Naive thymus-derived CD8-positive, alpha-beta T cell (primary cell): ENCODE data around the gene KLK1. TPM values are rescaled to one million over a fixed set of nuclear protein-coding genes. Genes with fewer than 3 reads are reported as not detected.

Source experiments
- ATAC-seq, 2 donors: fragments of 150-1000 bp; cut with Tn5 transposase in 1 of 2; sonication (Bioruptor Pico), chemical (Tn5 transposase) in 1 of 2; 1 replicate in 1 of 2; 2 replicates in 1 of 2; pipeline ENCODE4 v1.10.0; 2021; ENCODE audit warnings: mild to moderate bottlenecking in 2 of 2, moderate library complexity in 2 of 2
- POLR2A ChIA-PET: fragments of 350-600 bp; sonication (Branson Sonifier 250); formaldehyde crosslinking; loops from one replicate; lab custom pipeline; 2021; ENCODE audit warnings: antibody characterized with exemption; lab: Charles Lee
- DNase-seq, 10 donors: peaks; one replicate each; pipeline versions ENCODE4 v3.0.0 to v3.0.0-alpha.2; 2020 to 2022
- H3K27ac Mint-ChIP-seq, 10 donors: one replicate each; pipeline ENCODE4 v1.8.0; 2020 to 2022; ENCODE audit warnings: mild to moderate bottlenecking in 10 of 10, mixed read lengths in 10 of 10, moderate library complexity in 4 of 10, inconsistent platforms in 1 of 10
- H3K27me3 Mint-ChIP-seq, 5 donors: one replicate each; pipeline ENCODE4 v1.8.0; 2021 to 2022; ENCODE audit warnings: mixed read lengths in 5 of 5
- H3K36me3 Mint-ChIP-seq, 3 donors: one replicate each; pipeline ENCODE4 v1.8.0; 2020 to 2022; ENCODE audit warnings: mixed read lengths in 3 of 3, mild to moderate bottlenecking in 2 of 3, inconsistent platforms in 1 of 3
- H3K4me1 Mint-ChIP-seq, 4 donors: one replicate each; pipeline ENCODE4 v1.8.0; 2021 to 2022; ENCODE audit warnings: mixed read lengths in 4 of 4
- H3K4me3 Mint-ChIP-seq, 10 donors: one replicate each; pipeline ENCODE4 v1.8.0; 2020 to 2022; ENCODE audit warnings: mild to moderate bottlenecking in 10 of 10, mixed read lengths in 10 of 10, moderate library complexity in 6 of 10, inconsistent platforms in 1 of 10
- H3K9me3 Mint-ChIP-seq, 9 donors: one replicate each; pipeline ENCODE4 v1.8.0; 2020 to 2022; ENCODE audit warnings: mixed read lengths in 9 of 9, mild to moderate bottlenecking in 3 of 9, inconsistent platforms in 1 of 9, moderate library complexity in 1 of 9
- polyA plus RNA-seq, 3 donors: library from polyadenylated mRNA; unstranded; fragments of 300-500 nt; fragmentation: Illumina TruSeq; gene quantifications; one replicate each; pipeline ENCODE4 v1.2.3, GENCODE V29; 2021
- total RNA-seq, 8 experiments: library from RNA in 2 of 8; stranded (reverse) in 2 of 8; gene quantifications; one replicate each; pipeline ENCODE4 v1.2.3 and lab custom pipeline; 2021 to 2026

The KLK1 gene
- total and polyA plus RNA-seq, 5 experiments from 2014 or later = not detected

DNA sequence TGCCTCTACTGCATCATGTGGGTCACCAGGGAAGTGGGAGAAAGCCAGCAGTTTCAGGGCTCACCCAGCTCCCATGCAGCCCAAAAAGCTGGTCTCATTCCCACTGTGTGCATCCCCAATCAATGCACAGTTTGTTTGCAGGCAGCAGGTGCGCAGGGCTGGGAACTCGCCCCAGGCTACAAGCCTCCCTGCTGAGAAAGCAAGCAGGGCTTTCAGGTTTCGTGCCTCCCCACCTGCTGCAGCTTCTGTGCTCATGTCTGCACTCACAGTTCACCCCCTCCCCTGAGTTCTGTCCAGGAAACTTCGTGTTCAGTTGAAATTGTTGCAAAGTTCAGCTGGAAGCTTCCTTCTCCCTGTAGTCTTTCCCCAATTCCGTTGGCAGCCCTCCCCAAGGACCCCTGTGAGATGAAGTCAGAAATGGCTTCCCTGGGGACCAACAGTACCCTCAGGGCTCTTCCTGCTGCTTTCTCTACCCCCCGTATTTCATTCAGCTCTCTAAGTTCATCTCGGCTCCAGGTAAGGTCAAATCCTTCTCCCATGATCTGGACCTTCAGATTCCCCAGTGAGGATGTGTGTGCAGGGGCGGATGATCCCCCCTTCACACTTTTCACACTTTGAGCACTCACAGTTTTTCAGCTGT, 20.8 kb upstream of the KLK1 start:
- H3K9me3 Mint-ChIP-seq = peaks cover 10 to 44% (median 18%) of the 10 kb centered on the region in 9 donors
- H3K27me3 Mint-ChIP-seq = peaks cover 11 to 33% (median 23%) of the 10 kb centered on the region in 5 donors
- POLR2A ChIA-PET = no interaction called here
- H3K4me1 Mint-ChIP-seq = peaks cover 0 to 2% (median 0%) of the 10 kb centered on the region in 4 donors
- no peak overlapping the region for H3K27ac Mint-ChIP-seq
- ATAC-seq = no peak
- DNase-seq = no peak
- H3K36me3 Mint-ChIP-seq = peaks cover 0 to 13% (median 3%) of the 10 kb centered on the region in 3 donors
- H3K4me3 Mint-ChIP-seq = no peak overlapping the region

DNA sequence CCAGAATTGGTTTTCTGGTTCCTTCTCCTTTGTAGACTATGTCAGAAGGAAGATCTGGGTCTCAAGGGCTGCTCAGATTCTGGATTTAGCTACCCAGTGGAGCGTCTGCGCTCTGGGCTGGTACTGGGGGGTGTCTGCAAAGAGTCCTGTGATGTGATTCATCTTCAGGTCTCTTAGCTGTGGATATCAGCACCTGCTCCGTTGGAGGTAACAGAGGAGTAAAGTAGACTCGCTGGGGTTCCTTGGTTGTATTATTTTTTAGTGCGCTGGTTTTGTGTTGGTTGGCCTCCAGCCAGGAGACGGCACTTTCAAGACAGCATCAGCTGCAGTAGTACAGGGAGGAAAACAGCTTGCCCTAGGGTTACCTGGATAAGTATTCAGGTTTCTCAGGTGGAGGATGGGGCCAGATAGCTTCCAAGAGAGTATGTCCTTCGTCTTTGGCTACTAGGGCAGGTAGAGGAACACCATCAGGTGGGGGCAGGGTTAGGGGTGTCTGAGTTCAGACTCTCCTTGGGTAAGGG, 20.2 kb upstream of the KLK1 start:
- ATAC-seq (no peak), DNase-seq (no peak)
- H3K9me3 Mint-ChIP-seq = peaks cover 10 to 44% (median 18%) of the 10 kb centered on the region in 9 donors
- POLR2A ChIA-PET = no interaction called here
- H3K4me3 Mint-ChIP-seq = no peak overlapping the region
- peaks cover 0 to 2% (median 0%) of the 10 kb centered on the region in 4 donors for H3K4me1 Mint-ChIP-seq
- H3K27ac Mint-ChIP-seq = no peak overlapping the region
- H3K27me3 Mint-ChIP-seq = peaks cover 13 to 28% (median 20%) of the 10 kb centered on the region in 5 donors
- peaks cover 0 to 13% (median 3%) of the 10 kb centered on the region in 3 donors for H3K36me3 Mint-ChIP-seq

DNA sequence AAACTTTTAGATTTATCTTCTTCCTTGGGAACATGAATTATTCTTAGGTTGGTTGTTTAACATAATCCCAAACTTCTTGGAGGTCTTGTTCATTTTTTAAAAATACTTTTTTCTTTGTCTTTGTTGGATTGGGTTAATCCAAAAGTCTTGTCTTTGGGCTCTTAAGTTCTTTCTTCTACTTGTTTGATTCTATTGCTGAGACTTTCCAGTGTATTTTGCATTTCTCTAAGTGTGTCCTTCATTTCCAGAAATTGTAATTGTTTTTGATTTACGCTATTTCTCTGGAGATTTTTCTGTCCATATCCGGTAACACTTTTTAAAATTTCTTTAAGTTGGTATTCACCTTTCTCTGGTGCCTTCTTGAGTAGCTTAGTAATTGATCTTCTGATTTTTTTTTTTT, 19.6 kb upstream of the KLK1 start:
- DNase-seq = no peak
- H3K36me3 Mint-ChIP-seq = peaks cover 0 to 13% (median 3%) of the 10 kb centered on the region in 3 donors
- ATAC-seq = no peak
- peaks cover 14 to 27% (median 18%) of the 10 kb centered on the region in 5 donors for H3K27me3 Mint-ChIP-seq
- peaks cover 0 to 2% (median 0%) of the 10 kb centered on the region in 4 donors for H3K4me1 Mint-ChIP-seq
- H3K4me3 Mint-ChIP-seq = no peak overlapping the region
- H3K27ac Mint-ChIP-seq = no peak overlapping the region
- H3K9me3 Mint-ChIP-seq = peaks cover 10 to 44% (median 18%) of the 10 kb centered on the region in 9 donors
- POLR2A ChIA-PET = no interaction called here

DNA sequence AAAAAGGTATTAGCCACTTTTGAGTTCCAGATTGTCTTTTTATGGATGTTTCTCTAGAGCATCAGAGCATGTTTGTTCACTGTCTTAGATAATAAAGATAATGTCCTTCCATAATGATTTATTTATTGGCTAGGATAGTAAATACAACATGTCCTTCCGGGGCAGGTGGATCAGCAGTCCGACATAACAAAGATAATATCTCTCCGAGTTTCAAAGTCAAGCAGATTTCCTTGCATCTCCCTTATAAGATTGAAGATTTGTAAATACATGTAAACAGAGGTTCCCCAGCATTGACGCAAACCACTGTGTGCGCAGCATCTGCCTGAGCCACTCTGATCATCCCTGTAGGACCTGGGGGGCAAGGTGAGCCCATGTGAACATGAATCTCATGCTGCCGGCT, 18.5 kb upstream of the KLK1 start:
- no peak overlapping the region for H3K27ac Mint-ChIP-seq
- peaks cover 0 to 13% (median 3%) of the 10 kb centered on the region in 3 donors for H3K36me3 Mint-ChIP-seq
- POLR2A ChIA-PET = no interaction called here
- peaks cover 20 to 33% (median 29%) of the 10 kb centered on the region in 5 donors for H3K27me3 Mint-ChIP-seq
- H3K4me3 Mint-ChIP-seq = no peak overlapping the region
- H3K4me1 Mint-ChIP-seq = peaks cover 0 to 3% (median 1%) of the 10 kb centered on the region in 4 donors
- H3K9me3 Mint-ChIP-seq = peaks cover 10 to 44% (median 18%) of the 10 kb centered on the region in 9 donors
- no peak for DNase-seq
- no peak for ATAC-seq

DNA sequence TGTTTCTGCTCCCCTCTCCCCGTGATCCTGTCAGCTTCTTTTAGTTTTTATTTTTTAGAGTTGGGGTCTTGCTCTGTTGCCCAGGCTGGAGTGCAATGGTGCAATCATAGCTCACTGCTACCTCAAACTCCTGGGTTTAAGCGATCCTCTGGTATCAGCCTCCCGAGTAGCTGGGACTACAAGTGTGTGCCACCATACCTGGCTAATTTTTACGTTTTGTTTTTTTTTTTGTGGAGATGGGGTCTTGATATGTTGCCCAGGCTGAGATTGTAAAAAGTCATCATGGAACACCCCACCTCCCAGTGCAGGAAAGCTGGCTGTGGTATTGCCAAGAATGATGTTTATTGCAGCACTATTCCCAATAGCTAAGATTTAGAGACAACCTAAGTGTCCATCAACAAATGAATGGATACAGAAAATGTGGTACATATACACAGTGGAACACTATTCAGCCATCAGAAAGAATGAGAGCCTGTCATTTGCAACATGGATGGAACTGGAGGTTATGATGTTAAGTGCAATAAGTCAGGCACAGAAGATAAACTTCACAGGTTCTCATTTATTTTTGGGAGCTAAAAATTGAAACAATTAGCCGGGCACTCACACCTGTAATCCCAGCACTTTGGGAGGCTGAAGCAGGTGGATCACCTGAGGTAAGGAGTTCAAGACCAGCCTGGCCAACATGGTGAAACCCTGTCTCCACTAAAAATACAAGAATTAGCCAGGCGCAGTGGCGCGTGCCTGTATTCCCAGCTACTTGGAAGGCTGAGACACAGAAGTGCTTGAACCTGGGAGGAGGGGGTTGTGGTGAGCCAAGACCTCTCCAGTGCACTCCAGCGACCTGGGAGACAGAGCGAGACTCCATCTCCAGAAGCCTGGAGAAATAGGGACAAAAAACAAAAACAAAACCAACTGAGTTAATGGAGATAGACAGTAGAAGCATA, 16.4 kb upstream of the KLK1 start:
- DNase-seq (no peak), ATAC-seq (no peak)
- peaks cover 0 to 13% (median 3%) of the 10 kb centered on the region in 3 donors for H3K36me3 Mint-ChIP-seq
- peaks cover 8 to 37% (median 19%) of the 10 kb centered on the region in 9 donors for H3K9me3 Mint-ChIP-seq
- H3K27me3 Mint-ChIP-seq = peaks cover 23 to 50% (median 37%) of the 10 kb centered on the region in 5 donors
- no peak overlapping the region for H3K27ac Mint-ChIP-seq
- H3K4me1 Mint-ChIP-seq = peaks cover 8 to 21% (median 12%) of the 10 kb centered on the region in 4 donors
- POLR2A ChIA-PET = interaction anchor here (0.7 kb wide), 1 partner anchor 133 kb away, joined by 4 read pairs; no protein-coding TSS in a partner anchor
- H3K4me3 Mint-ChIP-seq = no peak overlapping the region

DNA sequence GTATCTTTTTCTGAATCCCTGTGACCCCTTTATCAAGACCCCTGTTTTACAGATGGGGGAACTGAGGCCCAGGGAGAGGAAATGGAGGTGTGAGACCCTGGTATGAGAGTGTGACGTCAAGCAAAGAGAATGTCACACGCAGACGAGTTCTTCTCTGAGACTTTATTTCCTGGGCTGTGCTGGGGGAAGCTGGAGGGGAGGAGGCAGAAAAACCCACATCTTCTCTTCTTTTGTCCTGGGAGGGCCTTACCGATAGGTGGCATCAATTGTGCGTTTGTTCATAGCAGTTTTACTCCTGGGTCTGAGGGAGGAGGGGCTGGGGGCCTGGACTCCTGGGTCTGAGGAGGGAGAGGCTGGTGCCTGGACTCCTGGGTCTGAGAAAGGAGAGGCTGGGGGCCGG, 14.7 kb upstream of the KLK1 start:
- Mint-ChIP-seq H3K36me3 (peaks cover 0 to 3% (median 0%) of the 10 kb centered on the region in 3 donors), H3K9me3 (peaks cover 3 to 22% (median 10%) of the 10 kb centered on the region in 9 donors), H3K4me3 (peak overlapping the region in 2 of 10 donors; percentile 11 to 33), H3K27me3 (peaks cover 23 to 61% (median 38%) of the 10 kb centered on the region in 5 donors), H3K4me1 (peaks cover 8 to 21% (median 12%) of the 10 kb centered on the region in 4 donors), H3K27ac (no peak overlapping the region)
- DNase-seq (no peak), ATAC-seq (peak in 1 of 2 donors; percentile 40)
- POLR2A ChIA-PET = interaction anchor here (0.7 kb wide), 1 partner anchor 518 kb away, joined by 3 read pairs; no protein-coding TSS in a partner anchor

DNA sequence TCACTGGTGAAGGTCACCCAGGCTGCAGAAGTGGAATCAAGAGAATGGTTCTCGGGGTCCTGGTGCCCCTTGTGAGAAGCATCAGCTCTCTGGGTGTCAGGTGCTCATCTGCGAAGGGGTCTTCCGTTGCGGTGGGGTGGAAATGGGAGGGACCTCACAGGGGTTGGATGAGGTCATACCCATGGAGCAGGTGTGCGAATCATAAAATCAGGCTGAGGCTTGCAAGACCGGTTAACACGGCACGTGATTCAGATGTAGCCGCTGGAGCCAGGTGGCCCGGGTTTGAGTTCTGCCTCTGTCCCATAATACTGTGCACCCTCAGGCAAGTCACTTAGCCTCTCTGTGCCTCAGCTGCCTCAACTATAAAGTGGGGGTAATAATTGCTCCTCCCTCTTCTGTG, 13.7 kb upstream of the KLK1 start:
- POLR2A ChIA-PET = no interaction called here
- ATAC-seq = no peak
- Mint-ChIP-seq H3K9me3 (peaks cover 0 to 14% (median 9%) of the 10 kb centered on the region in 9 donors), H3K27me3 (peaks cover 27 to 70% (median 46%) of the 10 kb centered on the region in 5 donors), H3K27ac (peak overlapping the region in 1 of 10 donors; percentile 76), H3K4me3 (peak overlapping the region in 8 of 10 donors; percentile 14 to 90 (median 64)), H3K4me1 (peaks cover 8 to 21% (median 12%) of the 10 kb centered on the region in 4 donors), H3K36me3 (no peaks in the 10 kb centered on the region)
- peak in 1 of 10 donors; percentile 23 for DNase-seq

DNA sequence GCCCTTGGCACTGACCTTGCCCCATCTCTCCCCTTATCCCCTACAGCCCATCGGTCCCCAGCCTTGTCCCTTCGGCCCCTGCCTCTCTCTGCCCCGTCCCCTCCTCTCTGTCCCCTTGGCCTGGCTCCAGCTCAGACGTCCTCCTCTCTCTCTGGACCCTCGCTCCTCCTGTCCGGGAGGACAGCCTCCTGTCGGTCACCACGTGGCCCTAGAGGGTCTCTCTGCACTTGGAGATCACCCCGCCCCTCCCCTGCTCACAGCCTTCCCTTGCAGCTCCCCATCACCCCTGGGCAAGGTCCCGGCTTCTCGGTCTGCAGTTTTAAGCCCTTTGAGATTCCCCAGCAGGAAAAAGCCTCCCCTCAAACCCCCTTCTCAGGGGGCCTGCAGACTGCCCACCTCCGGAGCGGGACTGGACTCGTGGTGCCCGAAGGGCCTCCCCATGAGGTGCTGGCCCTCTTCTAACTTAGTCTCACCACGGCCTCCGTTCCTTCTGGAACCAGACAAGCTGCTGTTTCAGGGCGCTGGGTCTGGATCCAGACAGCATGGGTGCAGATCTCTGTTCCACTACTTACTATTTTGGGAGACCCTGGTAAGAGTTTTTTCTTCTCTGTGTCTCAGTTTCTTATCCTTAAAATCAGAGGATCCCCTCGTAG, 13.1 kb upstream of the KLK1 start:
- Mint-ChIP-seq H3K27ac (peak overlapping the region in 2 of 10 donors; percentile 32 to 37), H3K36me3 (no peaks in the 10 kb centered on the region), H3K27me3 (peaks cover 27 to 76% (median 46%) of the 10 kb centered on the region in 5 donors), H3K4me3 (peak overlapping the region; percentile 58 to 90 (median 85)), H3K9me3 (peaks cover 0 to 9% (median 5%) of the 10 kb centered on the region in 9 donors), H3K4me1 (peaks cover 8 to 21% (median 12%) of the 10 kb centered on the region in 4 donors)
- DNase-seq (no peak), ATAC-seq (no peak)
- POLR2A ChIA-PET = no interaction called here

DNA sequence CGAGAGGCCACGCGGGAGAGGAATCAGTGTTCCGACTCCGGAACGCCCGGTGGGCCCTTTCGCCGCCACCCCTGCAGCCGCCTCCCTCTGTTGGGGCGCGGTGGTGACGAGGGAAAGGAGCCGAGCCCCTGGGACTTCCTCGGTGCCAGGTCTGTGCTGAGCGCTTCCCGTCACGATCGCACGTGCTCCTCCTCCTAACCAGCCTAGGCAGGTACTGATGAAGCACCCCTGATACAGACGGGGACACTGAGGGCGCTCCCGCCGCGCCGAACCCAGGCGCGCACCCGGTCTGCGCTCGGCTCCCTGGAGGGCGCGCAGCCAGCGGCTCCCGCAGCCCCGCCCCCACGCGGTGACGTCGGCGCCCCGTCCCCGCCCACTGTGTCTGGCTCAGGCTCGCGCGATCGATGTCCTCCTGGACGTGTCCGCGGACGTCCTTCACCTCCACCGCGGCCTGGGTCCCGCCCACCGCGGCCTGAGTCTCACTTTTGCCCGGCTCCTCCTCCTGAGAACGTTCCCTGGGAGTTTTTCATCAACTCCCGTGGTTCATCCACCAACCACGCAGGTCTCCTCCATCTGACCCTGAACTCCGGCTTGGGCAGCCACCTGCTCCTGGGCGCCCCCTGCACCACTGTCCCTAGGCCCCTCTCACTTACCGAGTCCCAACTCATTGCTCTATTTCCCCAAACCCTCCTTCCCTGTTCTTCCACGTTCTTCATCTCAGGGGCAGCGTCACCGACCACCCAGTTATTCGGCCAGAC, 12.4 kb upstream of the KLK1 start:
- peak overlapping the region in 2 of 10 donors; percentile 32 to 37 for H3K27ac Mint-ChIP-seq
- peak; percentile 14 to 66 (median 42) for DNase-seq
- peak overlapping the region; percentile 72 to 90 (median 85) for H3K4me3 Mint-ChIP-seq
- POLR2A ChIA-PET = no interaction called here
- H3K27me3 Mint-ChIP-seq = peaks cover 29 to 83% (median 47%) of the 10 kb centered on the region in 5 donors
- peaks cover 0 to 6% (median under 1%) of the 10 kb centered on the region in 9 donors for H3K9me3 Mint-ChIP-seq
- peak; percentile 73 to 87 for ATAC-seq
- no peaks in the 10 kb centered on the region for H3K36me3 Mint-ChIP-seq
- H3K4me1 Mint-ChIP-seq = peaks cover 8 to 21% (median 11%) of the 10 kb centered on the region in 4 donors

DNA sequence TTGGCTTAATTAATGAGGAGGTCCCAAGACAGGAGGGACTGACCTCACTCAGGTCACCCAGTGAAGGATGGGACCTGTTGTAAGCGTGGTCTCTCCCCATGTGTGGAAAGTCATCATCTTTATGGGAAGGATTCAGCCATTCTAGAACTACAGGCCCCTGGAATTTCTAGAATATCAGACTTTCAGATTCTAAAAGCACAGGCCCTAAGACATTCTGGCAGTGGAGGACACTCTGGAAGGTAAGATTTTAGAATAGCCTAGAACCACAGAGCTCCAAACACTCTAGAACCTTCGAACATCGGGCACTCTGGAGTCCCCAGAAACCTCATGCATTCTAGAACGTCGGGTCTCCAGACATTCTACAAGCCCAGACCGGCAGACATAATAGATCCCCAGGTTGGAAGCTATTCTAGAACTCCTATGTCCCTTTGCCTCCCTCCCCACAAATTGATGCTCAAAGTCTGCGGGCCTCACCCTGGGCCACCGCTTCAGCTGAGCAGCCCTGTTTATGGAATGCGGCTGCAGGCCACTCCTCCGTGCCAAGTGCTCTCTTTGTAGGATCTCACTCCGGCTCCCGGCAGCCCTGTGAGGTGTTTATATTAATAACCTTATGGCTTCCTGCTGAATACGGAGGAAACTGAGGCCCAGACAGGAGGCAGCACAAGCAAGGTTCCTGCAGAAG, 11.7 kb upstream of the KLK1 start:
- no peak overlapping the region for H3K27ac Mint-ChIP-seq
- ATAC-seq (no peak), DNase-seq (no peak)
- H3K9me3 Mint-ChIP-seq = peaks cover 0 to 2% (median 0%) of the 10 kb centered on the region in 9 donors
- H3K4me1 Mint-ChIP-seq = peaks cover 8 to 21% (median 11%) of the 10 kb centered on the region in 4 donors
- H3K4me3 Mint-ChIP-seq = peak overlapping the region; percentile 57 to 86 (median 70)
- no peaks in the 10 kb centered on the region for H3K36me3 Mint-ChIP-seq
- peaks cover 27 to 91% (median 50%) of the 10 kb centered on the region in 5 donors for H3K27me3 Mint-ChIP-seq
- POLR2A ChIA-PET = no interaction called here

DNA sequence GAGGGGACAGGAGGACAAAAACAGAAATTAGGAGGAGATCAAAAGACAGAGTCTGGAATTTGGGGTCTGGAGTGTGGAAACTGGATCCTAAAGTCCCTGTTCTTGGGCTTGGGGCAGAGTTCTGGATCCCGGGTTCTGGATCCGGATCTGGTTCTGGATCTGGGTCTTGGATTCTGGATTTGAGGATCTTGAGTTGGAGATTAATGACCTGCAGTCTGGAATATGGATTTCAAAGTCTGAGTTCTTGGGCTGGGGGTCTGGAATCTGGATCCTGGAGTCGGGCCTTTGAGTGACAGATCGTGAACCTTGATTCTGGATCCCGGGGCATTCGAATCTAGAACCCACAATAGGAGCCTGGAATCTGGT, 10.2 kb upstream of the KLK1 start:
- Mint-ChIP-seq H3K4me1 (peaks cover 8 to 21% (median 11%) of the 10 kb centered on the region in 4 donors), H3K4me3 (no peak overlapping the region), H3K9me3 (peaks cover 0 to 2% (median 0%) of the 10 kb centered on the region in 9 donors), H3K27me3 (peaks cover 29 to 84% (median 52%) of the 10 kb centered on the region in 5 donors), H3K27ac (no peak overlapping the region), H3K36me3 (no peaks in the 10 kb centered on the region)
- POLR2A ChIA-PET = no interaction called here
- no peak for DNase-seq
- no peak for ATAC-seq
